Liver (tissue), 9 donors: ENCODE data around the gene KDM4D. TPM values are rescaled to one million over a fixed set of nuclear protein-coding genes. Genes with fewer than 3 reads are reported as not detected.

ENCODE experiments used
- DNase-seq: peaks from one replicate; pipeline ENCODE4 v3.0.0-alpha.2; 2017; ENCODE audit warnings: low spot score
- H3K27ac ChIP-seq, 2 donors: one replicate each; pipeline ENCODE4 v1.7.0; 2013; ENCODE audit warnings: inconsistent platforms in 2 of 2, low read length in 2 of 2, control low read depth in 1 of 2, low read depth in 1 of 2, mild to moderate bottlenecking in 1 of 2
- H3K27me3 ChIP-seq, 4 donors: one replicate each; pipeline versions ENCODE4 v1.6.1 to v1.7.0; 2013; ENCODE audit warnings: low read length in 3 of 4, inconsistent platforms in 1 of 4, mild to moderate bottlenecking in 1 of 4, moderate library complexity in 1 of 4; ENCODE audit not compliant: control insufficient read depth in 4 of 4, insufficient read depth in 4 of 4
- H3K36me3 ChIP-seq, 4 donors: one replicate each; pipeline versions ENCODE4 v1.6.1 to v1.7.0; 2013; ENCODE audit warnings: low read length in 3 of 4, mild to moderate bottlenecking in 3 of 4, low read depth in 1 of 4, moderate library complexity in 1 of 4; ENCODE audit not compliant: control insufficient read depth in 4 of 4, insufficient read depth in 3 of 4
- H3K4me1 ChIP-seq, 4 donors: one replicate each; pipeline versions ENCODE4 v1.6.1 to v1.7.0; 2013; ENCODE audit warnings: low read length in 3 of 4, mild to moderate bottlenecking in 3 of 4, moderate library complexity in 1 of 4; ENCODE audit not compliant: control insufficient read depth in 4 of 4, insufficient read depth in 4 of 4
- H3K4me3 ChIP-seq, 3 donors: one replicate each; pipeline versions ENCODE4 v1.6.1 to v1.7.0; 2013; ENCODE audit warnings: low read length in 3 of 3, control low read depth in 1 of 3, low read depth in 1 of 3, mild to moderate bottlenecking in 1 of 3
- H3K9ac ChIP-seq, 2 donors: one replicate each; pipeline ENCODE4 v1.7.0; 2013; ENCODE audit warnings: low read length in 2 of 2, mild to moderate bottlenecking in 2 of 2, moderate library complexity in 2 of 2, control low read depth in 1 of 2, low read depth in 1 of 2
- H3K9me3 ChIP-seq, 4 donors: one replicate each; pipeline versions ENCODE4 v1.6.1 to v1.7.0; 2013; ENCODE audit warnings: low read length in 3 of 4; ENCODE audit not compliant: control insufficient read depth in 4 of 4
- CTCF ChIP-seq: fragments of 150-350 bp; IDR thresholded peaks from 2 replicates; pipeline ENCODE4 v1.5.1; 2017; ENCODE audit warnings: improper control_type of control experiment, low read depth, low read length; ENCODE audit not compliant: missing input control
- EGR1 ChIP-seq, 2 donors: IDR thresholded peaks; 2 replicates each; pipeline ENCODE4 v1.6.1; 2016 to 2018; ENCODE audit warnings: antibody characterized with exemption in 2 of 2, low read depth in 2 of 2
- FOXA1 ChIP-seq: IDR thresholded peaks from 2 replicates; pipeline ENCODE4 v1.6.1; 2016; ENCODE audit warnings: antibody characterized with exemption
- FOXA2 ChIP-seq: IDR thresholded peaks from 2 replicates; pipeline ENCODE4 v1.6.1; 2016; ENCODE audit warnings: antibody characterized with exemption
- GABPA ChIP-seq, 2 donors: IDR thresholded peaks in 1 of 2; conservative IDR thresholded peaks in 1 of 2; 2 replicates each; pipeline ENCODE4 v1.6.1; 2016; ENCODE audit warnings: antibody characterized with exemption in 2 of 2, mild to moderate bottlenecking in 1 of 2, moderate library complexity in 1 of 2
- HNF4A ChIP-seq, 2 donors: conservative IDR thresholded peaks; 2 replicates each; pipeline ENCODE4 v1.6.1; 2016; ENCODE audit warnings: antibody characterized with exemption in 2 of 2, mild to moderate bottlenecking in 2 of 2
- HNF4G ChIP-seq: IDR thresholded peaks from 2 replicates; pipeline ENCODE4 v1.6.1; 2016; ENCODE audit warnings: antibody characterized with exemption
- JUND ChIP-seq, 2 donors: IDR thresholded peaks; 2 replicates each; pipeline ENCODE4 v1.6.1; 2016; ENCODE audit warnings: antibody characterized with exemption in 2 of 2
- NR2F2 ChIP-seq: IDR thresholded peaks from 2 replicates; pipeline ENCODE4 v1.6.1; 2016; ENCODE audit warnings: antibody characterized with exemption
- RAD21 ChIP-seq, 2 donors: IDR thresholded peaks; 2 replicates each; pipeline ENCODE4 v1.6.1; 2016; ENCODE audit warnings: antibody characterized with exemption in 2 of 2, mild to moderate bottlenecking in 2 of 2
- RXRA ChIP-seq, 2 donors: IDR thresholded peaks; 2 replicates each; pipeline ENCODE4 v1.6.1; 2017 to 2018; ENCODE audit warnings: antibody characterized with exemption in 2 of 2, mild to moderate bottlenecking in 1 of 2
- SP1 ChIP-seq: IDR thresholded peaks from 2 replicates; pipeline ENCODE4 v1.6.1; 2018; ENCODE audit warnings: antibody characterized with exemption, mild to moderate bottlenecking
- TAF1 ChIP-seq: conservative IDR thresholded peaks from 2 replicates; pipeline ENCODE4 v1.6.1; 2016; ENCODE audit warnings: antibody characterized with exemption, mild to moderate bottlenecking
- YY1 ChIP-seq: IDR thresholded peaks from 2 replicates; pipeline ENCODE4 v1.6.1; 2016; ENCODE audit warnings: antibody characterized with exemption, mild to moderate bottlenecking
- ZBTB33 ChIP-seq: IDR thresholded peaks from 2 replicates; pipeline ENCODE4 v1.6.1; 2016; ENCODE audit warnings: antibody characterized with exemption
- WGBS: extraction: QIAGEN DNeasy Blood & Tissue Kit; methylation state at CpG from one replicate; pipeline ENCODE4 v1.1.7; 2013; 5-methylcytosine and 5-hydroxymethylcytosine counted together
- polyA plus RNA-seq, 2 donors: library from polyadenylated mRNA; stranded (reverse) in 1 of 2; unstranded in 1 of 2; fragments of 200-250 nt in 1 of 2; fragments of >200 nt in 1 of 2; fragmentation: Nextera tagmentation in 1 of 2; extraction: Ambion mirVana in 1 of 2; gene quantifications; one replicate each; pipeline versions ENCODE4 v1.2.1 to v1.2.3, GENCODE V29; 2013 to 2015
- total RNA-seq, 2 donors: library from RNA; depleted of rRNA; stranded (reverse); fragments of >200 nt; gene quantifications; one replicate each; pipeline ENCODE4 v1.2.3, GENCODE V29; 2014
- TF ChIP-seq, protein P1 (sequence below): IDR thresholded peaks from 2 replicates; pipeline ENCODE4 v1.6.1; 2016; ENCODE audit warnings: antibody characterized with exemption
- TF ChIP-seq, protein P2 (sequence below): IDR thresholded peaks from 2 replicates; pipeline ENCODE4 v1.6.1; 2016; ENCODE audit warnings: antibody characterized with exemption, mild to moderate bottlenecking
- TF ChIP-seq, protein P3 (sequence below): IDR thresholded peaks from 2 replicates; pipeline ENCODE4 v1.6.1; 2016; ENCODE audit warnings: antibody characterized with exemption
- donor health status: healthy.
- donor health status: healthy.
- donor health status: healthy.
- donor health status: healthy.
- donor health status: healthy.

Gene KDM4D
- under 1 TPM; 0.17 to 0.23 TPM for total RNA-seq
- under 1 TPM; 0.11 to 0.17 TPM for polyA plus RNA-seq

DNA sequence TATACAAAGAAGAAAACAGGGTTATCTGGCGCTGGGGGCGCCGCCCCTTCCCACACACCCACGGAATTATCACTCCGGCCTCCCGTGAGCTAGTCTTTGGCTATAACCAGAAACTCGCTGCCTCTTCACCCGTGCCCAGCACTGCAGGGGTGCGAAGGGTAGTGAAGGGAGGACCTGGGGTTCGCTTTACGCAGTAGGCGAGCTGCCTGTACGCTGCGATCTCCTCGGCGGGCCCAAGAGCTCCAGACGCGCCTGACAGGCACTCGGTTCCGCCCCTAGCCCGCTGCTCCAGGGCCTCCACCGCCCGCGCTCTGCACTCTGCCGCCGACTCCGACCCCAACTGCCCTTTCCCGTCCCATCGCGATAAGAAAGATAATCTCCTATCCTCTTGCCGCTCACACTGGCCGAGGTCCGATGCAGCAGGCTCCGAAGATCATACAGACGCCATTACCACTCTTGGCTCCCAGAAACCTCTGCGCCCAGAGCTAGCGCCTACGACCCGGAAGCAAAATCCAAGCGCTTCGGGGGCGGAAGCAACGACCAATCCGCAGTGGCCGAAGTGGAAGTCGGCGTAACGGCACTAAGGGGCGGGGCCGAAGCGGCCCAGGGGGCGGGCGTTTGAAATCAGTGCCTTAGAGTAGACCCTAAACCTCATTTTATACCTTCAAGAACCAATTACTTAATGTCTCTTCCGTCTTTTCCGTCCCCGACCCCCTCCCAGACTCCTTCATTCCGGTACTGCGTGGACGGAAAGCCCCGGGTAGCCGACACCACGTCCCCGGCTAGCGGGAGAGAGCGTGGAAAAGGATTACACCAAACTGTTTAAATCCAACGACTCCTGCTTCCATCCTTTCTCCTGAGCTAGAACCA lies at the start of gene KDM4D, which contains the start of gene CWC15:
TSS of gene KDM4D (plus strand) at position 611 of the 870 bp plus-strand sequence. CDS start 23,664 bp downstream, outside the sequence.
TSS of gene CWC15 (minus strand) at position 458 of the 870 bp plus-strand sequence. CDS start 1,371 bp downstream, outside the sequence.
- no peaks in the 10 kb centered on the region for H3K9me3 ChIP-seq
- peak within 1 kb of the TSS; percentile 75 to 95 (median 91) for H3K4me3 ChIP-seq
- peaks cover 6 to 29% (median 25%) of the 10 kb centered on the region in 4 donors for H3K36me3 ChIP-seq
- peak within 1 kb of the TSS; percentile 39 to 70 for H3K27ac ChIP-seq
- WGBS, result under 1% methylated on average over 65 of the region's 66 CpGs
- peaks cover 1 to 23% (median 21%) of the 10 kb centered on the region in 4 donors for H3K4me1 ChIP-seq
- TF ChIP-seq, protein P1, sequence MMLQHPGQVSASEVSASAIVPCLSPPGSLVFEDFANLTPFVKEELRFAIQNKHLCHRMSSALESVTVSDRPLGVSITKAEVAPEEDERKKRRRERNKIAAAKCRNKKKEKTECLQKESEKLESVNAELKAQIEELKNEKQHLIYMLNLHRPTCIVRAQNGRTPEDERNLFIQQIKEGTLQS, result no peak
- TF ChIP-seq, protein P2, sequence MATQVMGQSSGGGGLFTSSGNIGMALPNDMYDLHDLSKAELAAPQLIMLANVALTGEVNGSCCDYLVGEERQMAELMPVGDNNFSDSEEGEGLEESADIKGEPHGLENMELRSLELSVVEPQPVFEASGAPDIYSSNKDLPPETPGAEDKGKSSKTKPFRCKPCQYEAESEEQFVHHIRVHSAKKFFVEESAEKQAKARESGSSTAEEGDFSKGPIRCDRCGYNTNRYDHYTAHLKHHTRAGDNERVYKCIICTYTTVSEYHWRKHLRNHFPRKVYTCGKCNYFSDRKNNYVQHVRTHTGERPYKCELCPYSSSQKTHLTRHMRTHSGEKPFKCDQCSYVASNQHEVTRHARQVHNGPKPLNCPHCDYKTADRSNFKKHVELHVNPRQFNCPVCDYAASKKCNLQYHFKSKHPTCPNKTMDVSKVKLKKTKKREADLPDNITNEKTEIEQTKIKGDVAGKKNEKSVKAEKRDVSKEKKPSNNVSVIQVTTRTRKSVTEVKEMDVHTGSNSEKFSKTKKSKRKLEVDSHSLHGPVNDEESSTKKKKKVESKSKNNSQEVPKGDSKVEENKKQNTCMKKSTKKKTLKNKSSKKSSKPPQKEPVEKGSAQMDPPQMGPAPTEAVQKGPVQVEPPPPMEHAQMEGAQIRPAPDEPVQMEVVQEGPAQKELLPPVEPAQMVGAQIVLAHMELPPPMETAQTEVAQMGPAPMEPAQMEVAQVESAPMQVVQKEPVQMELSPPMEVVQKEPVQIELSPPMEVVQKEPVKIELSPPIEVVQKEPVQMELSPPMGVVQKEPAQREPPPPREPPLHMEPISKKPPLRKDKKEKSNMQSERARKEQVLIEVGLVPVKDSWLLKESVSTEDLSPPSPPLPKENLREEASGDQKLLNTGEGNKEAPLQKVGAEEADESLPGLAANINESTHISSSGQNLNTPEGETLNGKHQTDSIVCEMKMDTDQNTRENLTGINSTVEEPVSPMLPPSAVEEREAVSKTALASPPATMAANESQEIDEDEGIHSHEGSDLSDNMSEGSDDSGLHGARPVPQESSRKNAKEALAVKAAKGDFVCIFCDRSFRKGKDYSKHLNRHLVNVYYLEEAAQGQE, result peak; percentile 40
- TF ChIP-seq FOXA2 (no peak), YY1 (peak; percentile 99), CTCF (no peak), ZBTB33 (peak; percentile 44), NR2F2 (no peak), JUND (IDR thresholded peaks at IDR 0.05) (no peak), EGR1 (IDR thresholded peaks at IDR 0.05; ENCODE audit: low read depth in 2 of 2) (peak; percentile 88 to 95), RAD21 (IDR thresholded peaks at IDR 0.05) (peak; percentile 36 to 52), TAF1 (peak; percentile 47), RXRA (IDR thresholded peaks at IDR 0.05) (peak in 1 of 2 donors; percentile 23), HNF4G (no peak), HNF4A (conservative IDR thresholded peaks at IDR 0.05) (peak in 1 of 2 donors; percentile 9), FOXA1 (peak; percentile 49), SP1 (peak; percentile 54), GABPA (IDR thresholded peaks at IDR 0.05 in 1 of 2, conservative IDR thresholded peaks at IDR 0.05 in 1 of 2) (peak; percentile 89 to 98)
- TF ChIP-seq, protein P3, sequence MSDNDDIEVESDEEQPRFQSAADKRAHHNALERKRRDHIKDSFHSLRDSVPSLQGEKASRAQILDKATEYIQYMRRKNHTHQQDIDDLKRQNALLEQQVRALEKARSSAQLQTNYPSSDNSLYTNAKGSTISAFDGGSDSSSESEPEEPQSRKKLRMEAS, result peak; percentile 58
- peak; percentile 91 for DNase-seq
- H3K9ac ChIP-seq, result peak within 1 kb of the TSS; percentile 68 to 84
- H3K27me3 ChIP-seq, result no peaks in the 10 kb centered on the region
